Lower leg skin (tissue), 4 donors: ENCODE results near the gene MEGF6. TPM values are rescaled to one million over a fixed set of nuclear protein-coding genes. Genes with fewer than 3 reads are reported as not detected.

Experiments
- DNase-seq, 2 donors: peaks; one replicate each; pipeline ENCODE4 v3.0.0-alpha.2; 2019; ENCODE audit warnings: low spot score in 2 of 2
- H3K4me3 ChIP-seq: fragments of 200-600 bp; sonication (generic); 2 replicates; pipeline ENCODE4 v1.5.1; 2017; ENCODE audit warnings: mild to moderate bottlenecking, low read depth; ENCODE audit not compliant: poor library complexity, severe bottlenecking
- POLR2A ChIP-seq, 2 donors: fragments of 450-650 bp; IDR thresholded peaks; one replicate each; pipeline ENCODE4 v1.6.1; 2016 to 2017; ENCODE audit warnings: antibody characterized with exemption in 2 of 2, mild to moderate bottlenecking in 1 of 2, moderate library complexity in 1 of 2
- WGBS, 2 donors: methylation state at CpG; one replicate each; pipeline ENCODE4 v1.1.5; 2018; 5-methylcytosine and 5-hydroxymethylcytosine counted together
- intact Hi-C: fragments of 100-400 bp; cut with DNase I; formaldehyde crosslinking; loops from one replicate; pipeline ENCODE4 v1.15.0; 2023; ENCODE audit warnings: low total_unique reads
- total RNA-seq, 4 donors: library from RNA; depleted of rRNA; stranded (reverse); fragments of >200 nt; gene quantifications; one replicate each; pipeline ENCODE4 v1.1.0, GENCODE V29; 2016
- TF ChIP-seq, protein P1 (sequence below), 3 donors: fragments of 450-650 bp; IDR thresholded peaks; one replicate each; pipeline ENCODE4 v1.5.1; 2016; ENCODE audit warnings: antibody characterized with exemption in 3 of 3, mild to moderate bottlenecking in 3 of 3, moderate library complexity in 2 of 3

MEGF6 gene
- total RNA-seq, 4 donors from 2014 or later: 81.1 to 147 (median 86.1) TPM

GRCh38 chr1:3598051-3598491 lies 13.2 kb downstream of the MEGF6 start:
- no peak for TF ChIP-seq POLR2A (IDR thresholded peaks at IDR 0.05)
- TF ChIP-seq, protein P1, sequence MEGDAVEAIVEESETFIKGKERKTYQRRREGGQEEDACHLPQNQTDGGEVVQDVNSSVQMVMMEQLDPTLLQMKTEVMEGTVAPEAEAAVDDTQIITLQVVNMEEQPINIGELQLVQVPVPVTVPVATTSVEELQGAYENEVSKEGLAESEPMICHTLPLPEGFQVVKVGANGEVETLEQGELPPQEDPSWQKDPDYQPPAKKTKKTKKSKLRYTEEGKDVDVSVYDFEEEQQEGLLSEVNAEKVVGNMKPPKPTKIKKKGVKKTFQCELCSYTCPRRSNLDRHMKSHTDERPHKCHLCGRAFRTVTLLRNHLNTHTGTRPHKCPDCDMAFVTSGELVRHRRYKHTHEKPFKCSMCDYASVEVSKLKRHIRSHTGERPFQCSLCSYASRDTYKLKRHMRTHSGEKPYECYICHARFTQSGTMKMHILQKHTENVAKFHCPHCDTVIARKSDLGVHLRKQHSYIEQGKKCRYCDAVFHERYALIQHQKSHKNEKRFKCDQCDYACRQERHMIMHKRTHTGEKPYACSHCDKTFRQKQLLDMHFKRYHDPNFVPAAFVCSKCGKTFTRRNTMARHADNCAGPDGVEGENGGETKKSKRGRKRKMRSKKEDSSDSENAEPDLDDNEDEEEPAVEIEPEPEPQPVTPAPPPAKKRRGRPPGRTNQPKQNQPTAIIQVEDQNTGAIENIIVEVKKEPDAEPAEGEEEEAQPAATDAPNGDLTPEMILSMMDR (IDR thresholded peaks at IDR 0.05): no peak
- WGBS, 2 donors: 30 to 58% methylated on average over 5 to 26 of the region's 26 CpGs
- intact Hi-C loops: no loop called here
- H3K4me3 ChIP-seq: no peak overlapping the region
- no peak for DNase-seq

DNA sequence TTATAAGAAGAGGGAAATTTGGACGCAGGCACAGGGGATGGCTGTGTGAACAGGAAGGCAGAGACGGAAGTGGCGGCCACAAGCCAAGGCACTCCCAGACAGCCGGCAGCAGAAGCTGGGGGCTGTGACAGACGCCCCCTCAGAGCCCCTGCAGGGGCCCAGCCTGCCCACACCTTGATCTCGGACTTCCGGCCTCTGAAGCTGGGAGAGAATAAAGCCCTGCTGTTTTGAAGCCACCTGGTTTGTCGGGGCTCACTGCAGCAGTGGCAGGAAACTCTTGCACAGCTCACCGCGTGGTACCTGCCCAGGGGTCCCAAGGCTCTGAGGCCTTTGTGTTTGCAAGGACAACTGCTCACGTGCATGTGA lies 13.7 kb downstream of the MEGF6 start:
- no peak for TF ChIP-seq POLR2A (IDR thresholded peaks at IDR 0.05)
- TF ChIP-seq, protein P1 (IDR thresholded peaks at IDR 0.05): no peak
- intact Hi-C loops: no loop called here
- no peak overlapping the region for H3K4me3 ChIP-seq
- DNase-seq: no peak
- WGBS, 2 donors: 73 to 75% methylated on average over 11 of the region's 11 CpGs

- DNase-seq: no peak
- intact Hi-C loops: no loop called here
- 84% methylated on average over 24 of the region's 29 CpGs for WGBS, 2 donors
- TF ChIP-seq, protein P1 (IDR thresholded peaks at IDR 0.05): no peak
- TF ChIP-seq POLR2A (IDR thresholded peaks at IDR 0.05): no peak
- H3K4me3 ChIP-seq: no peak overlapping the region
Observed at GRCh38 chr1:3596663-3597598, 14.4 kb downstream of the MEGF6 start.

DNA sequence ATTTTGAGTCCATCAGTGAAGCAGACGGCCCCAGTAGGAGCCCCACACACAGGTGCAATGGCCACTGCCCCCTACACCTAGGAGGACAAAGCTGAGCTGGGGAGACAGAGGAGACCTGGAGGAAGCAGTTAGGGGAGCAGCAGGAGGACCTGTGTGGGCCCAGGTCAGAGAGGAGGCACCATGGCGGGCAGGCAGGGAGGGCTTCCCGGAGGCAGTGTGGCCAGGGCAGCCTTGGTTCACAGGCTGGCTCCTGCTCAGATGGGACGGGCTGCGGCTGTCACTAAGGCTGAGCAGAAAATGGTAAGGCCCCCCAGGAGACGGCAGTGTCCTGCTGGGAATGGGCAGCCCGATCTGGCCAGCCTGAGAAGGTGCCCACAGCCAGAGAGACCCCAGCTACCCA lies 15.4 kb downstream of the MEGF6 start:
- no peak for TF ChIP-seq POLR2A (IDR thresholded peaks at IDR 0.05)
- TF ChIP-seq, protein P1 (IDR thresholded peaks at IDR 0.05): no peak
- intact Hi-C loops: no loop called here
- H3K4me3 ChIP-seq: no peak overlapping the region
- DNase-seq: no peak
- 92 to 93% methylated on average over 4 to 7 of the region's 7 CpGs for WGBS, 2 donors

GRCh38 chr1:3594706-3595377 lies 16.5 kb downstream of the MEGF6 start:
- WGBS, 2 donors: 65 to 69% methylated on average over 26 of the region's 31 CpGs
- H3K4me3 ChIP-seq: no peak overlapping the region
- TF ChIP-seq, protein P1 (IDR thresholded peaks at IDR 0.05): no peak
- TF ChIP-seq POLR2A (IDR thresholded peaks at IDR 0.05): no peak
- intact Hi-C loops: no loop called here
- DNase-seq: no peak
